Hepatocyte (in vitro differentiated cells): Measurements from ENCODE around the gene GPN2. TPM values are rescaled to one million over a fixed set of nuclear protein-coding genes. Genes with fewer than 3 reads are reported as not detected.

ENCODE experiments used
- DNase-seq: peaks from one replicate; pipeline ENCODE4 v3.0.0-alpha.2; 2016; ENCODE audit warnings: low spot score
- H2AFZ ChIP-seq: fragments of 200-600 bp; sonication (generic); 2 replicates; pipeline ENCODE4 v1.6.0; 2016; ENCODE audit warnings: antibody characterized with exemption, mild to moderate bottlenecking
- H3K27ac ChIP-seq: fragments of 200-600 bp; sonication (generic); 2 replicates; pipeline ENCODE4 v1.5.1; 2016; ENCODE audit warnings: mild to moderate bottlenecking
- H3K27me3 ChIP-seq: fragments of 200-600 bp; sonication (generic); 2 replicates; pipeline ENCODE4 v1.6.1; 2016
- H3K36me3 ChIP-seq: fragments of 200-600 bp; sonication (generic); replicated peaks from 2 replicates; pipeline ENCODE4 v1.5.1; 2016; ENCODE audit warnings: low read depth; ENCODE audit not compliant: insufficient read depth
- H3K4me1 ChIP-seq: fragments of 200-600 bp; sonication (generic); 2 replicates; pipeline ENCODE4 v1.5.1; 2016; ENCODE audit warnings: mild to moderate bottlenecking, moderate library complexity; ENCODE audit not compliant: insufficient read depth
- H3K4me2 ChIP-seq: fragments of 200-600 bp; sonication (generic); 2 replicates; pipeline ENCODE4 v1.6.0; 2016
- H3K4me3 ChIP-seq: fragments of 200-600 bp; sonication (generic); 2 replicates; pipeline ENCODE4 v1.5.1; 2016; ENCODE audit warnings: mild to moderate bottlenecking
- H3K79me2 ChIP-seq: fragments of 200-600 bp; sonication (generic); 2 replicates; pipeline ENCODE4 v1.6.0; 2017; ENCODE audit warnings: mild to moderate bottlenecking
- H3K9me2 ChIP-seq: fragments of 200-600 bp; sonication (generic); replicated peaks from 2 replicates; pipeline ENCODE4 v1.6.0; 2017; ENCODE audit warnings: mild to moderate bottlenecking; ENCODE audit not compliant: insufficient read depth
- H3K9me3 ChIP-seq: fragments of 200-600 bp; sonication (generic); 2 replicates; pipeline ENCODE4 v1.5.1; 2016; ENCODE audit warnings: low read depth, mild to moderate bottlenecking
- H4K20me1 ChIP-seq: fragments of 200-600 bp; sonication (generic); 2 replicates; pipeline ENCODE4 v1.6.0; 2016; ENCODE audit warnings: mild to moderate bottlenecking; ENCODE audit not compliant: insufficient read depth, poor library complexity, severe bottlenecking
- EZH2 ChIP-seq: fragments of 200-600 bp; sonication (generic); IDR thresholded peaks from 2 replicates; pipeline ENCODE4 v1.6.1; 2016; ENCODE audit warnings: antibody characterized with exemption, mild to moderate bottlenecking, borderline replicate concordance
- EZH2phosphoT487 ChIP-seq: fragments of 200-600 bp; sonication (generic); IDR thresholded peaks from one replicate; pipeline ENCODE4 v1.6.1; 2018; ENCODE audit warnings: antibody characterized with exemption, mild to moderate bottlenecking, low read depth, moderate library complexity; ENCODE audit not compliant: unreplicated experiment, severe bottlenecking
- WGBS: methylation state at CpG from one replicate; pipeline ENCODE4 v1.1.6; 2016; ENCODE audit warnings: low lambda C conversion rate; ENCODE audit errors: missing lambda C conversion rate; 5-methylcytosine and 5-hydroxymethylcytosine counted together
- polyA plus RNA-seq: library from polyadenylated mRNA; unstranded; fragments of >200 nt; fragmentation: Nextera tagmentation; extraction: Ambion mirVana; gene quantifications from 2 replicates; pipeline ENCODE4 v1.2.1, GENCODE V29; 2016
- total RNA-seq: library from RNA; depleted of rRNA; stranded (reverse); fragments of >200 nt; gene quantifications from 2 replicates; pipeline ENCODE4 v1.2.3, GENCODE V29; 2014
- TF ChIP-seq, protein P1 (sequence below): fragments of 200-600 bp; sonication (generic); IDR thresholded peaks from 2 replicates; pipeline ENCODE4 v1.5.1; 2016; ENCODE audit warnings: antibody characterized with exemption, mild to moderate bottlenecking; ENCODE audit not compliant: poor library complexity

Gene GPN2
- total and polyA plus RNA-seq, 2 experiments from 2014 or later = 12.6 to 37.9 TPM

DNA sequence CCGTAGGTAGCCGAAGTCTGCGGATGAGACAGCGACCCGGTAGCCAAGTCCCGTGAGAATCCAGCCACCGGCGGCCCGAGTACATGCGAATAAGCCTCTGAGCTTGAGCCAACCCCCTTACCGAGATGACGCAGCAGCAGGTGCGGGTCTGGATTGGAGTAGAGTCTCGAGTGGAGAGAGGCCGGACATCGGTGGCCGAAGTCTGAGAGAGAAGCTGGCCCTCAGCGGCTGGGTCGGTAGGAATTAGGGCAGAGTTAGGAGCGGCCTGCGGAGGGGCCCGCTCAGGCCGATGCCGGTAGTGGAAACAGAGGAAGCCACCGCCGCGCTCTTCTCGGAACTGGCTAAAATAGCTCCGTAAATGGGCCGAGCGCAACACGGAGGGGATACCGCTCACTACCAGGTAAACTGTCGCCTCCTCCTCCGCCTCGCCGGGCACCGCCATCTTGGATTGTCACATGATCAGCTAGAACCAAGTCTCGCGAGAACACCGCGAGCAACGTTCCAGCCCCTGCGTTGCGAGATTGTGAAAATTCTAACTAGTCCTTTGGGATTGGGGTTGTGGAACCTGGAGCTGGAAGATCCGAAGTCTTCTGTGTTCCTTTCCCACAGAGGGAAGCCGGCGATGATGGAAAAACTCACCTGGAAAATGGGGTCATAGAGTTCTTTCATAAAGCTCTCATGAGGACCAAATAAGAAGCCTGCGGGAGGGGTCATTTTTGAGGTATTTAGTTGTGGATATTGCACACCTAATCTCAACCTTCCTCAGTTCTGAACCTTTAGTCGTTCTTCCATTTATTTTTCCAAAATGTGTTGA is 10.1 kb upstream of the GPN2 start, which contains the start of gene GPATCH3:
Gene GPATCH3, minus strand, starts transcription at position 467 of the 814 bp plus-strand sequence. Its CDS starts 25 bp downstream, at position 442.
- no peaks in the 10 kb centered on the region for H3K9me3 ChIP-seq
- H4K20me1 ChIP-seq = no peaks in the 10 kb centered on the region
- peak within 1 kb of the TSS; percentile 96 for H2AFZ ChIP-seq
- WGBS = under 1% methylated on average over 49 of the region's 50 CpGs
- H3K4me3 ChIP-seq = peak within 1 kb of the TSS; percentile 59
- H3K79me2 ChIP-seq = peaks cover 47% of the 10 kb centered on the region
- no peaks in the 10 kb centered on the region for H3K27me3 ChIP-seq
- TF ChIP-seq EZH2 (no peak), EZH2phosphoT487 (no peak)
- TF ChIP-seq, protein P1, sequence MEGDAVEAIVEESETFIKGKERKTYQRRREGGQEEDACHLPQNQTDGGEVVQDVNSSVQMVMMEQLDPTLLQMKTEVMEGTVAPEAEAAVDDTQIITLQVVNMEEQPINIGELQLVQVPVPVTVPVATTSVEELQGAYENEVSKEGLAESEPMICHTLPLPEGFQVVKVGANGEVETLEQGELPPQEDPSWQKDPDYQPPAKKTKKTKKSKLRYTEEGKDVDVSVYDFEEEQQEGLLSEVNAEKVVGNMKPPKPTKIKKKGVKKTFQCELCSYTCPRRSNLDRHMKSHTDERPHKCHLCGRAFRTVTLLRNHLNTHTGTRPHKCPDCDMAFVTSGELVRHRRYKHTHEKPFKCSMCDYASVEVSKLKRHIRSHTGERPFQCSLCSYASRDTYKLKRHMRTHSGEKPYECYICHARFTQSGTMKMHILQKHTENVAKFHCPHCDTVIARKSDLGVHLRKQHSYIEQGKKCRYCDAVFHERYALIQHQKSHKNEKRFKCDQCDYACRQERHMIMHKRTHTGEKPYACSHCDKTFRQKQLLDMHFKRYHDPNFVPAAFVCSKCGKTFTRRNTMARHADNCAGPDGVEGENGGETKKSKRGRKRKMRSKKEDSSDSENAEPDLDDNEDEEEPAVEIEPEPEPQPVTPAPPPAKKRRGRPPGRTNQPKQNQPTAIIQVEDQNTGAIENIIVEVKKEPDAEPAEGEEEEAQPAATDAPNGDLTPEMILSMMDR = no peak
- no peaks in the 10 kb centered on the region for H3K36me3 ChIP-seq
- H3K27ac ChIP-seq = peak within 1 kb of the TSS; percentile 90
- peaks cover 16% of the 10 kb centered on the region for H3K4me1 ChIP-seq
- H3K9me2 ChIP-seq = no peaks in the 10 kb centered on the region
- peak within 1 kb of the TSS; percentile 82 for H3K4me2 ChIP-seq
- DNase-seq = peak; percentile 95

DNA sequence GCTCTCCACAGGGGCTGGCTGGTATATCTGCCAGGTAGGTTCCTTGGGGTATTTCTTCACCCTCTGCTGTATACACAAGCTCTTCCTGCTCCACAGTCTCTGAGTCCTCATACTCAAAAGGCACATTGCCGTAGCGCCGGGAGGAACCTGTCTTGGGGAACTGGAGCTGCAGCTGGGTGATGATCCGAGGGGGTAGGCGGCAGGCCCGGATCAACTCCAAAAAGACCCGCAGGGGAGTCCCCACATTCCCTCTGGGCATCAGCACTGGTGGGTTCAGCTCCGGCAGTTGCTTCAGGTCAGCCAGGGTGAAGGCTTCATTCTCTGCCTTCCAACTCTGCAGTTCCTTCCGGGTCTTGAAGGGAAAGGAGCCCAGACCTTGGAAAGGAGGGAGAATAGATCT is 7.3 kb upstream of the GPN2 start:
- no peak overlapping the region for H3K4me2 ChIP-seq
- H2AFZ ChIP-seq = no peak overlapping the region
- no peaks in the 10 kb centered on the region for H3K9me3 ChIP-seq
- over 99% methylated on average over 9 of the region's 9 CpGs for WGBS
- H3K27ac ChIP-seq = no peak overlapping the region
- H3K36me3 ChIP-seq = no peaks in the 10 kb centered on the region
- no peaks in the 10 kb centered on the region for H4K20me1 ChIP-seq
- H3K27me3 ChIP-seq = no peaks in the 10 kb centered on the region
- H3K79me2 ChIP-seq = peaks cover 55% of the 10 kb centered on the region
- no peak overlapping the region for H3K4me3 ChIP-seq
- peaks cover 16% of the 10 kb centered on the region for H3K4me1 ChIP-seq
- TF ChIP-seq EZH2 = no peak
- TF ChIP-seq, protein P1 = no peak
- no peak for DNase-seq
- H3K9me2 ChIP-seq = no peaks in the 10 kb centered on the region

DNA sequence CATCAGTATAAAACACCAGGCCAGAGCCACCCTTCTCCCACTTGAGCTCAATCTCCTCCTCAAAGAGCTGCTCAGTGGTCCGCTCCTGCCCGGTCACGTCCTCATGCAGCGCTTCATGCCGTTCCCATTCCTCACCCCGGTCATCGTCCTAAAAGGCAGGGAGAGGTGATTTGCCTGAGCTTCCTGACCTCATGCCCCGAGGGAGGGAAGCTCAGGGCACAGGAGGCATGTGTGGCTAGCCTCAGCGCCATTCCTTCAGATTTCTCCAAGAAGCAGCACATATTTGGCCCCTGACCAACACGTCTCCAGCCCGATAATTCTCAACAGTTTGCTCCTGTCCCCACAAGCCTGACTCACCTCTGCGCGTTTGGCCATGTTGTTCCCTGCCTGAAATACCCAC is 4.2 kb upstream of the GPN2 start:
- WGBS = 98% methylated on average over 13 of the region's 13 CpGs
- H3K27ac ChIP-seq = no peak overlapping the region

More for the DNA sequence above, 4.2 kb upstream of the GPN2 start:
- no peaks in the 10 kb centered on the region for H3K9me2 ChIP-seq
- H3K27me3 ChIP-seq = no peaks in the 10 kb centered on the region
- peaks cover 48% of the 10 kb centered on the region for H3K79me2 ChIP-seq
- H4K20me1 ChIP-seq = no peaks in the 10 kb centered on the region
- H3K9me3 ChIP-seq = no peaks in the 10 kb centered on the region
- H3K4me1 ChIP-seq = peaks cover 15% of the 10 kb centered on the region
- H3K36me3 ChIP-seq = no peaks in the 10 kb centered on the region
- no peak for DNase-seq
- TF ChIP-seq EZH2phosphoT487 (no peak), EZH2 (no peak)
- TF ChIP-seq, protein P1 = no peak
- H3K4me3 ChIP-seq = no peak overlapping the region
- H2AFZ ChIP-seq = no peak overlapping the region
- no peak overlapping the region for H3K4me2 ChIP-seq
